ENCODE measurements around the gene RPUSD3. TPM values are rescaled to one million over a fixed set of nuclear protein-coding genes. Genes with fewer than 3 reads are reported as not detected.

The RPUSD3 gene
- total RNA-seq, 4 donors from 2014 or later, result 44.4 to 57.1 (median 50.7) TPM

GRCh38 chr3:9794400-9794799 lies 49.4 kb downstream of the RPUSD3 start:
- TF ChIP-seq CTCF (IDR thresholded peaks at IDR 0.05), result no peak
- no peak for TF ChIP-seq POLR2A (IDR thresholded peaks at IDR 0.05)
- no peak for DNase-seq (ENCODE audit: low spot score in 2 of 2)
- H3K4me3 ChIP-seq (ENCODE audit: low read depth, poor library complexity, severe bottlenecking), result no peak overlapping the region
- WGBS, 2 donors, result 95 to 97% methylated on average over 11 of the region's 11 CpGs
- intact Hi-C loops (cut with DNase I; ENCODE audit: low total_unique reads), result no loop called here

GRCh38 chr3:9793161-9793781 lies 50.5 kb downstream of the RPUSD3 start:
- DNase-seq (ENCODE audit: low spot score in 2 of 2), result peak in 1 of 2 donors; percentile 46
- WGBS, 2 donors, result 0 to 3% methylated on average over 22 to 23 of the region's 23 CpGs
- intact Hi-C loops (cut with DNase I; ENCODE audit: low total_unique reads), result no loop called here
- TF ChIP-seq POLR2A (IDR thresholded peaks at IDR 0.05) (no peak), CTCF (IDR thresholded peaks at IDR 0.05) (no peak)
- H3K4me3 ChIP-seq (ENCODE audit: low read depth, poor library complexity, severe bottlenecking), result peak overlapping the region; percentile 99

GRCh38 chr3:9792405-9793160 lies 51.2 kb downstream of the RPUSD3 start, which contains the start of the genes ARPC4 and TADA3:
Gene ARPC4 (plus strand): TSS chr3:9793082. CDS start chr3:9793122, 40 bp downstream.
Gene TADA3 (minus strand): TSS chr3:9792473. CDS start chr3:9791466, 1,007 bp downstream.
- H3K4me3 ChIP-seq (ENCODE audit: low read depth, poor library complexity, severe bottlenecking), result peak within 1 kb of the TSS; percentile 99
- DNase-seq (ENCODE audit: low spot score in 2 of 2), result peak; percentile 90 to 98
- intact Hi-C loops (cut with DNase I; ENCODE audit: low total_unique reads), result no loop called here
- WGBS, 2 donors, result 0% methylated on average over 51 to 58 of the region's 65 CpGs
- peak in 1 of 2 donors; percentile 17 for TF ChIP-seq POLR2A (IDR thresholded peaks at IDR 0.05)
- no peak for TF ChIP-seq CTCF (IDR thresholded peaks at IDR 0.05)

- no peak for DNase-seq (ENCODE audit: low spot score in 2 of 2)
- 16 to 29% methylated on average over 7 to 14 of the region's 14 CpGs for WGBS, 2 donors
- TF ChIP-seq POLR2A (IDR thresholded peaks at IDR 0.05) (no peak), CTCF (IDR thresholded peaks at IDR 0.05) (no peak)
- peak overlapping the region; percentile 99 for H3K4me3 ChIP-seq (ENCODE audit: low read depth, poor library complexity, severe bottlenecking)
- intact Hi-C loops (cut with DNase I; ENCODE audit: low total_unique reads), result no loop called here
These were observed 51.9 kb downstream of the RPUSD3 start for GRCh38 chr3:9791790-9792404.

GRCh38 chr3:9791127-9791526 lies 52.7 kb downstream of the RPUSD3 start:
- TF ChIP-seq POLR2A (IDR thresholded peaks at IDR 0.05) (no peak), CTCF (IDR thresholded peaks at IDR 0.05) (no peak)
- DNase-seq (ENCODE audit: low spot score in 2 of 2), result no peak
- no peak overlapping the region for H3K4me3 ChIP-seq (ENCODE audit: low read depth, poor library complexity, severe bottlenecking)
- 87 to 94% methylated on average over 11 of the region's 11 CpGs for WGBS, 2 donors
- intact Hi-C loops (cut with DNase I; ENCODE audit: low total_unique reads), result no loop called here

Other genes with a start within 250 kb of the RPUSD3 start
- 10 to 100 TPM; 27.5 to 39.4 (median 34.6) TPM for gene MTMR14, start 194.5 kb downstream of the RPUSD3 start, total RNA-seq
- gene CPNE9, start 140.2 kb downstream of the RPUSD3 start, total RNA-seq, result 1 to 10 TPM in 2 of 4 donors, under 1 TPM in 2; 0.54 to 1.6 (median 1.1) TPM
- 10 to 100 TPM; 20.1 to 27.2 (median 22.5) TPM for gene BRPF1, start 112.3 kb downstream of the RPUSD3 start, total RNA-seq
- gene OGG1, start 94.1 kb downstream of the RPUSD3 start, total RNA-seq, result 10 to 100 TPM in 3 of 4 donors, 1 to 10 TPM in 1; 7.9 to 27.2 (median 17.4) TPM
- gene CAMK1, start 74.1 kb downstream of the RPUSD3 start, total RNA-seq, result 10 to 100 TPM in 1 of 4 donors, 1 to 10 TPM in 3; 3.1 to 10.1 (median 9.4) TPM
- gene TADA3, start 51.5 kb downstream of the RPUSD3 start, total RNA-seq, result 10 to 100 TPM; 42.1 to 53.2 (median 47.0) TPM
- 100 to 1,000 TPM in 3 of 4 donors, 10 to 100 TPM in 1; 89.6 to 151 (median 107) TPM for gene ARPC4, start 50.9 kb downstream of the RPUSD3 start, total RNA-seq
- 10 to 100 TPM; 34.9 to 93.9 (median 54.3) TPM for gene TTLL3, start 33.7 kb downstream of the RPUSD3 start, total RNA-seq
- 10 to 100 TPM in 2 of 4 donors, 1 to 10 TPM in 2; 2.8 to 23.7 (median 9.0) TPM for gene CIDEC, start 36.2 kb upstream of the RPUSD3 start, total RNA-seq
- 10 to 100 TPM; 39.2 to 70.6 (median 51.0) TPM for gene JAGN1, start 46.6 kb upstream of the RPUSD3 start, total RNA-seq
- 100 to 1,000 TPM in 1 of 4 donors, 10 to 100 TPM in 3; 71.1 to 117 (median 81.1) TPM for gene IL17RE, start 58.8 kb upstream of the RPUSD3 start, total RNA-seq
- gene IL17RC, start 73.1 kb upstream of the RPUSD3 start, total RNA-seq, result 100 to 1,000 TPM in 3 of 4 donors, 10 to 100 TPM in 1; 95.5 to 155 (median 113) TPM
- gene CRELD1, start 89.8 kb upstream of the RPUSD3 start, total RNA-seq, result 10 to 100 TPM; 16.1 to 58.8 (median 28.3) TPM
- gene PRRT3, start 108.4 kb upstream of the RPUSD3 start, total RNA-seq, result 1 to 10 TPM; 3.2 to 6.4 (median 4.0) TPM
- 100 to 1,000 TPM; 101 to 108 (median 104) TPM for gene EMC3, start 142.8 kb upstream of the RPUSD3 start, total RNA-seq
- gene FANCD2, start 182.4 kb upstream of the RPUSD3 start, total RNA-seq, result 1 to 10 TPM; 1.7 to 6.5 (median 3.1) TPM

All from lower leg skin (tissue), 4 donors.